HEK293 (cell line): ENCODE measurements around the gene NOL4L.
A peak's percentile ranks its signal among the peaks of the same experiment; 100 is the strongest.

Experiments
- CTCF ChIA-PET: fragments of 350-600 bp; formaldehyde crosslinking; extraction: SDS; loops from one replicate; lab custom pipeline; 2021; ENCODE audit warnings: antibody characterized with exemption; lab: Yijun Ruan, JAX
- POLR2A ChIA-PET: fragments of 300-600 bp; formaldehyde crosslinking; extraction: SDS; loops from one replicate; lab custom pipeline; 2020; ENCODE audit warnings: antibody characterized with exemption, inconsistent platforms; lab: Yijun Ruan, JAX
- H3K27ac ChIP-seq: fragments of 200-500 bp; sonication (Bioruptor generic); 2 replicates; pipeline ENCODE4 v1.5.1; 2014; ENCODE audit warnings: low read depth, low read length, control low read depth, inconsistent platforms; ENCODE audit errors: extremely low read depth
- H3K36me3 ChIP-seq, 2 experiments: fragments of 200-500 bp in 1 of 2; sonication (Bioruptor generic) in 1 of 2; 1 replicate in 1 of 2; 2 replicates in 1 of 2; pipeline ENCODE4 v1.5.1; 2014 to 2017; ENCODE audit warnings: inconsistent platforms in 2 of 2, low read length in 2 of 2; ENCODE audit not compliant: control insufficient read depth in 2 of 2, insufficient read depth in 1 of 2
- H3K4me1 ChIP-seq: fragments of 200-500 bp; sonication (Bioruptor generic); 2 replicates; pipeline ENCODE4 v1.5.1; 2014; ENCODE audit warnings: mild to moderate bottlenecking, low read length, inconsistent platforms; ENCODE audit not compliant: control insufficient read depth, insufficient read depth
- H3K4me3 ChIP-seq: 2 replicates; pipeline ENCODE4 v1.5.1; 2011; ENCODE audit warnings: low read depth, mild to moderate bottlenecking, control low read depth, low read length, moderate library complexity
- H3K9me3 ChIP-seq: fragments of 200-500 bp; sonication (Bioruptor generic); 2 replicates; pipeline ENCODE4 v1.5.1; 2014; ENCODE audit warnings: low read depth, low read length, inconsistent platforms; ENCODE audit not compliant: control insufficient read depth, insufficient read depth
- EGR2 ChIP-seq: fragments of 450-650 bp; formaldehyde crosslinking; IDR thresholded peaks from 2 replicates; pipeline ENCODE4 v1.5.1; 2016; ENCODE audit warnings: low read depth, missing biosample characterization, missing genetic modification characterization
- FEZF1 ChIP-seq: fragments of 450-650 bp; formaldehyde crosslinking; IDR thresholded peaks from 2 replicates; pipeline ENCODE4 v1.5.1; 2016; ENCODE audit warnings: missing biosample characterization, missing genetic modification characterization
- GLIS1 ChIP-seq: fragments of 450-650 bp; formaldehyde crosslinking; IDR thresholded peaks from 2 replicates; pipeline ENCODE4 v1.5.1; 2016; ENCODE audit warnings: missing biosample characterization, missing genetic modification characterization
- KLF1 ChIP-seq: fragments of 450-650 bp; formaldehyde crosslinking; IDR thresholded peaks from 2 replicates; pipeline ENCODE4 v1.5.1; 2016; ENCODE audit warnings: missing biosample characterization, missing genetic modification characterization
- KLF7 ChIP-seq: fragments of 450-650 bp; formaldehyde crosslinking; IDR thresholded peaks from 2 replicates; pipeline ENCODE4 v1.5.1; 2016; ENCODE audit warnings: missing biosample characterization, missing genetic modification characterization, borderline replicate concordance
- MZF1 ChIP-seq: fragments of 450-650 bp; formaldehyde crosslinking; IDR thresholded peaks from 2 replicates; pipeline ENCODE4 v1.5.1; 2017; ENCODE audit warnings: missing biosample characterization, missing genetic modification characterization, borderline replicate concordance
- REPIN1 ChIP-seq: fragments of 450-650 bp; formaldehyde crosslinking; IDR thresholded peaks from 2 replicates; pipeline ENCODE4 v1.5.1; 2017; ENCODE audit warnings: missing biosample characterization, missing genetic modification characterization, low read depth
- SP2 ChIP-seq: fragments of 450-650 bp; formaldehyde crosslinking; IDR thresholded peaks from 2 replicates; pipeline ENCODE4 v1.5.1; 2016; ENCODE audit warnings: missing biosample characterization, missing genetic modification characterization
- ZFHX2 ChIP-seq: fragments of 450-650 bp; formaldehyde crosslinking; conservative IDR thresholded peaks from 2 replicates; pipeline ENCODE4 v1.5.1; 2016; ENCODE audit warnings: missing biosample characterization, missing genetic modification characterization
- ZFP3 ChIP-seq: fragments of 450-650 bp; formaldehyde crosslinking; IDR thresholded peaks from 2 replicates; pipeline ENCODE4 v1.5.1; 2016; ENCODE audit warnings: low read depth, missing biosample characterization, missing genetic modification characterization
- ZIC2 ChIP-seq: fragments of 450-650 bp; formaldehyde crosslinking; IDR thresholded peaks from 2 replicates; pipeline ENCODE4 v1.5.1; 2016; ENCODE audit warnings: missing biosample characterization, missing genetic modification characterization
- ZNF114 ChIP-seq: fragments of 450-650 bp; formaldehyde crosslinking; IDR thresholded peaks from 2 replicates; pipeline ENCODE4 v1.5.0; 2017; ENCODE audit warnings: missing biosample characterization, missing genetic modification characterization
- ZNF133 ChIP-seq: fragments of 450-650 bp; formaldehyde crosslinking; IDR thresholded peaks from 2 replicates; pipeline ENCODE4 v1.5.1; 2016; ENCODE audit warnings: missing biosample characterization, missing genetic modification characterization
- ZNF16 ChIP-seq: fragments of 450-650 bp; formaldehyde crosslinking; IDR thresholded peaks from 2 replicates; pipeline ENCODE4 v1.5.1; 2016; ENCODE audit warnings: low read depth, missing biosample characterization, missing genetic modification characterization
- ZNF202 ChIP-seq: fragments of 450-650 bp; formaldehyde crosslinking; IDR thresholded peaks from 2 replicates; pipeline ENCODE4 v1.5.1; 2016; ENCODE audit warnings: missing biosample characterization, missing genetic modification characterization, borderline replicate concordance
- ZNF311 ChIP-seq: fragments of 450-650 bp; formaldehyde crosslinking; IDR thresholded peaks from 2 replicates; pipeline ENCODE4 v1.5.1; 2017; ENCODE audit warnings: missing biosample characterization, missing genetic modification characterization, borderline replicate concordance
- ZNF37A ChIP-seq: fragments of 450-650 bp; IDR thresholded peaks from 2 replicates; pipeline ENCODE4 v1.5.1; 2018; ENCODE audit warnings: missing biosample characterization, missing genetic modification characterization
- ZNF426 ChIP-seq: fragments of 450-650 bp; formaldehyde crosslinking; IDR thresholded peaks from 2 replicates; pipeline ENCODE4 v1.5.1; 2017; ENCODE audit warnings: missing biosample characterization, missing genetic modification characterization, mild to moderate bottlenecking, inconsistent platforms, moderate library complexity
- ZNF600 ChIP-seq: fragments of 450-650 bp; formaldehyde crosslinking; IDR thresholded peaks from 2 replicates; pipeline ENCODE4 v1.5.1; 2016; ENCODE audit warnings: missing biosample characterization, missing genetic modification characterization
- ZNF624 ChIP-seq: fragments of 450-650 bp; formaldehyde crosslinking; IDR thresholded peaks from 2 replicates; pipeline ENCODE4 v1.5.1; 2017; ENCODE audit warnings: missing biosample characterization, missing genetic modification characterization
- ZNF664 ChIP-seq: fragments of 450-650 bp; formaldehyde crosslinking; IDR thresholded peaks from 2 replicates; pipeline ENCODE4 v1.5.1; 2016; ENCODE audit warnings: missing biosample characterization, missing genetic modification characterization
- ZNF747 ChIP-seq: fragments of 450-650 bp; formaldehyde crosslinking; IDR thresholded peaks from 2 replicates; pipeline ENCODE4 v1.5.1; 2016; ENCODE audit warnings: missing biosample characterization, missing genetic modification characterization
- ZNF768 ChIP-seq: fragments of 450-650 bp; formaldehyde crosslinking; IDR thresholded peaks from 2 replicates; pipeline ENCODE4 v1.5.1; 2018; ENCODE audit warnings: missing biosample characterization, mild to moderate bottlenecking, missing genetic modification characterization
- ZNF776 ChIP-seq: fragments of 450-650 bp; formaldehyde crosslinking; IDR thresholded peaks from 2 replicates; pipeline ENCODE4 v1.5.0; 2017; ENCODE audit warnings: missing biosample characterization, missing genetic modification characterization, borderline replicate concordance
- ZNF843 ChIP-seq: fragments of 450-650 bp; formaldehyde crosslinking; IDR thresholded peaks from 2 replicates; pipeline ENCODE4 v1.5.1; 2016; ENCODE audit warnings: missing biosample characterization, missing genetic modification characterization
- TF ChIP-seq, protein P1 (sequence below): fragments of 450-650 bp; IDR thresholded peaks from 2 replicates; pipeline ENCODE4 v1.5.1; 2018; ENCODE audit warnings: missing biosample characterization, mild to moderate bottlenecking, missing genetic modification characterization
- TF ChIP-seq, protein P2 (sequence below): fragments of 450-650 bp; formaldehyde crosslinking; IDR thresholded peaks from 2 replicates; pipeline ENCODE4 v1.5.1; 2016; ENCODE audit warnings: missing biosample characterization, missing genetic modification characterization

Gene NOL4L

DNA sequence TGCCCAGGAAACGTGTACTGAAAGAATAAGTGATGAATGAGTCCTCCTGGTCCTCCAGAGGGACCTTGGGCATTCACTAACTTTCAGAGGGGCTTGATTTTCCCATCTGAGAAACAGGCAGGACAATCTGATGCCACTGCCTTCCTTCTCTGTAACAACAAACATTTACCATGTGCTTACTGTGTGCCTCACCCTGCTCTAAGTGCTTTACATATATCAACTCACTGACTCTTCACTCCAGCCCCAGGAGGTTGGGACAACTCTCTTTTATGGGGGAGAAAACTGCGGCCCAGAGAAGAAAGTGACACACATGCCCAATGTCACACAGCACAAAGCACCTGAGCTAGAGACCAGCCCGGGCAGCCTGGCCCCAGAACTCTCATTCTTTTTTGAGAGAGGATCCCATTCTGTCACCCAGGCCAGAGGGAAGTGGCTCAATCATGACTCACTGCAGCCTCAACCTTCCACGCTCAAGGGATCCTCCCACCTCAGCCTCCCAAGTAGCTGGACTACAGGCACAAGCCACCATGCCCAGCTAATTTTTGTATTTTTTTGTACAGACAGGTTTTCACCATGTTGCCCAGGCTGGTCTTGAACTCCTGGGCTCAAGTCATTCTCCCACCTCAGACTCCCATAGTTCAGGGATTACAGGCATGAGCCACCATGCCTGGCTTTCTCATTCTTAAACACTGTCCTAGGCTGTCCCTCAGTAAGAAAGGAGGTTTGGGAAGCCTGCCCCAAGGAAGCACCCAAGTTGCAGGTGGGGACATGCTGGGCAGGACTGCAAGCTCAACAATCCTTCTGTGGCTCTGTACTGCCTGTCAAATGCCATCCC, 38.0 kb downstream of the NOL4L start:
- H3K4me1 ChIP-seq: no peaks in the 10 kb centered on the region
- H3K9me3 ChIP-seq: no peaks in the 10 kb centered on the region
- POLR2A ChIA-PET: interaction anchor here (0.6 kb wide), 1 partner anchor 11 kb away, joined by 4 read pairs; no protein-coding TSS in a partner anchor
- CTCF ChIA-PET: interaction anchor here (0.6 kb wide), 1 partner anchor 288 kb away, joined by 7 read pairs; no protein-coding TSS in a partner anchor
- H3K36me3 ChIP-seq: no peaks in the 10 kb centered on the region
- H3K27ac ChIP-seq: no peak overlapping the region
- no peak overlapping the region for H3K4me3 ChIP-seq
- TF ChIP-seq ZNF664 (tag by site-specific recombination) (0 out of 2 replicates have a peak, but pooled peaks have one; percentile 18), ZNF114 (tag by site-specific recombination) (no peak)

DNA sequence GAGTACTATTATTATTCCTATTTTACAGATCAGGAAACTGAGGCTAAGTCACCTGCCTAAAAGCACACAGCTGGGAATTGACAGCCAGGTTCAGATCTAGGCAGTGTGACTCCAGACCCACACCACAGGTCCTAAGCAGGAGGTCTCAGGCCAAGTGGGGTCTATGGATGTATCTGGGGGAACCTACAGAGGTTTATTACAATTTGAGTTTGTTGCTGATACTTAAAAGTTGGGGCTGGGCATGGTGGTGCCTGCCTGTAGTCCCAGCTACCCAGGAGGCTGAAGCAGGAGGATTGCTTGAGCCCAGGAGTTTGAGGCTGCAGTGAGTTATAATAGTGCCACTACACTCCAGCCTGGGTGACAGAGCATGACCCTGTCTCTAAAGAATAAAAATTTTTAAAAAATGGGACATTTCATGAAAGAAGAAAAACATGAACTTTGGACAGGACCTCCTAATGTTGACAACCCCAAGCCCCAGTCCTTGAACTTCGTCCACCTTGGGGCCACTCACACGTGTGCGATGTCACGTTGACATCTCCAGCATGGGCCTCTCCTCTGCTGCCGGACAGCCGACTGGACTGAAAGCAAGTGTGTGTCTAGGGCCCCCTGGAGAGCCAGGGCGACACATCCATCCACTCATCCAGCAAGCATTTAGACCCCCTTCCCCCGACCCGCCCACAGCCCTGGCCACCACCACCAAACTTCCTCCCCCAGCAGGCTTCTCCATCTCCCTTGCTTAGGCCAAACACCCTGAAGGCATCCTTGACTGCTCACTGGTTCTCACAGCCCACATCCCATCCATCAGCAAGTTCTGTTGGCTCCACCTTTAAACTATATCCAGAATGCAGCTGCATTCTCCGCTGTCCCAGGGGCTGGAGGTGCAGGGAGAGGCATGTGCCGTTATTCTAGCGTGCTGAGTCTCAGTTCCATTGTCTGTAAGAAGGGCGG, 40.0 kb downstream of the NOL4L start:
- Histone ChIP-seq H3K4me1 (no peaks in the 10 kb centered on the region), H3K27ac (no peak overlapping the region), H3K4me3 (no peak overlapping the region), H3K9me3 (no peaks in the 10 kb centered on the region), H3K36me3 (no peaks in the 10 kb centered on the region)
- TF ChIP-seq ZNF747 (tag by site-specific recombination) (no peak), ZNF133 (tag by site-specific recombination) (no peak), GLIS1 (tag by site-specific recombination) (peak; percentile 65), ZNF768 (tag by site-specific recombination) (no peak), ZNF843 (no peak), ZFHX2 (tag by site-specific recombination) (peak; percentile 86), REPIN1 (no peak), EGR2 (peak; percentile 92), ZNF426 (tag by site-specific recombination) (no peak), SP2 (tag by site-specific recombination) (peak; percentile 13; the same call in 1 of the 2 replicates), ZFP3 (tag by site-specific recombination) (no peak), ZNF202 (no peak), ZNF600 (tag by site-specific recombination) (no peak)
- TF ChIP-seq, protein P1, sequence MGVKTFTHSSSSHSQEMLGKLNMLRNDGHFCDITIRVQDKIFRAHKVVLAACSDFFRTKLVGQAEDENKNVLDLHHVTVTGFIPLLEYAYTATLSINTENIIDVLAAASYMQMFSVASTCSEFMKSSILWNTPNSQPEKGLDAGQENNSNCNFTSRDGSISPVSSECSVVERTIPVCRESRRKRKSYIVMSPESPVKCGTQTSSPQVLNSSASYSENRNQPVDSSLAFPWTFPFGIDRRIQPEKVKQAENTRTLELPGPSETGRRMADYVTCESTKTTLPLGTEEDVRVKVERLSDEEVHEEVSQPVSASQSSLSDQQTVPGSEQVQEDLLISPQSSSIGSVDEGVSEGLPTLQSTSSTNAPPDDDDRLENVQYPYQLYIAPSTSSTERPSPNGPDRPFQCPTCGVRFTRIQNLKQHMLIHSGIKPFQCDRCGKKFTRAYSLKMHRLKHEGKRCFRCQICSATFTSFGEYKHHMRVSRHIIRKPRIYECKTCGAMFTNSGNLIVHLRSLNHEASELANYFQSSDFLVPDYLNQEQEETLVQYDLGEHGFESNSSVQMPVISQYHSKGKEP: peak; percentile 26; the same call in 1 of the 2 replicates
- TF ChIP-seq, protein P2, sequence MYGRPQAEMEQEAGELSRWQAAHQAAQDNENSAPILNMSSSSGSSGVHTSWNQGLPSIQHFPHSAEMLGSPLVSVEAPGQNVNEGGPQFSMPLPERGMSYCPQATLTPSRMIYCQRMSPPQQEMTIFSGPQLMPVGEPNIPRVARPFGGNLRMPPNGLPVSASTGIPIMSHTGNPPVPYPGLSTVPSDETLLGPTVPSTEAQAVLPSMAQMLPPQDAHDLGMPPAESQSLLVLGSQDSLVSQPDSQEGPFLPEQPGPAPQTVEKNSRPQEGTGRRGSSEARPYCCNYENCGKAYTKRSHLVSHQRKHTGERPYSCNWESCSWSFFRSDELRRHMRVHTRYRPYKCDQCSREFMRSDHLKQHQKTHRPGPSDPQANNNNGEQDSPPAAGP: no peak
- ChIA-PET CTCF (interaction anchor here (0.7 to 0.9 kb wide), 2 partner anchors 21 to 24 kb away, joined by 3 to 6 read pairs; no protein-coding TSS in a partner anchor), POLR2A (no interaction called here)

DNA sequence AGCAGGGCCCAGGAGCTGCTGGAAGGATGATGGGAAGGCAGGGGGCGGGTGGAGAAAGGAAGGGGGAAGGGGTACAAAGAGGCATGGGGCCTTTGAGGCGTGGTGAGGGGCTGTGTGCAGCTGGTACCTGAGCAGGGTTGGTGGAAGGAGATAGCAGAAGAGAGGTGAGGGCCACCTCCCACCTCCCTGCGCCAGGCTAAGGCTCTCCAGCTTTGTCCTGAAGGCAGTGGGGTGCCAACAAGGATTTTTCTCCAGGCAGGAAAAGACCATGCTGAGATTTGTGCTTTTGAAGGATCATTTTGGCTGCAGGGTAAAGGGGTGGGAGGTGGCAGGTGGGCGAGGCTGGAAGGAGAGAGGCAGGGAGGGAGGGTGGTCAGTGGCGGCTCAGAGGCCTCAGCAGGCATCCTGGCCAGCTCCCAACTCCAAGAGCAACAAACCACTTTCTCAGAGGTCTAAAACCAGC, 40.8 kb downstream of the NOL4L start:
- CTCF ChIA-PET: interaction anchor here (0.7 to 0.9 kb wide), 2 partner anchors 22 to 23 kb away, joined by 3 to 6 read pairs; no protein-coding TSS in a partner anchor
- H3K36me3 ChIP-seq: no peaks in the 10 kb centered on the region
- H3K9me3 ChIP-seq: no peaks in the 10 kb centered on the region
- no peak for TF ChIP-seq KLF7 (tag by site-specific recombination)
- TF ChIP-seq ZNF16 (tag by site-specific recombination): no peak
- TF ChIP-seq ZIC2 (tag by site-specific recombination): peak; percentile 78; the same call in 1 of the 2 replicates
- no peak for TF ChIP-seq ZNF747 (tag by site-specific recombination)
- TF ChIP-seq MZF1 (tag by site-specific recombination): no peak
- peak; percentile 40; the same call in 1 of the 2 replicates for TF ChIP-seq KLF1
- TF ChIP-seq ZNF37A (tag by site-specific recombination): no peak
- peak; percentile 82 for TF ChIP-seq ZFHX2 (tag by site-specific recombination)
- TF ChIP-seq FEZF1 (tag by site-specific recombination): no peak
- TF ChIP-seq ZNF624 (tag by site-specific recombination): no peak
- no peak for TF ChIP-seq ZNF776 (tag by site-specific recombination)
- TF ChIP-seq EGR2: peak; percentile 78
- TF ChIP-seq ZNF311 (tag by site-specific recombination): no peak
- no peak overlapping the region for H3K27ac ChIP-seq
- POLR2A ChIA-PET: interaction anchor here (0.7 kb wide), 1 partner anchor 8 kb away, joined by 3 read pairs; no protein-coding TSS in a partner anchor
- H3K4me3 ChIP-seq: no peak overlapping the region
- no peaks in the 10 kb centered on the region for H3K4me1 ChIP-seq
